Measurements from ENCODE around the gene PACS2. TPM values are rescaled to one million over a fixed set of nuclear protein-coding genes. Genes with fewer than 3 reads are reported as not detected.

The PACS2 gene
- total RNA-seq, 1 experiment from 2014 or later, result 43.3 TPM

DNA sequence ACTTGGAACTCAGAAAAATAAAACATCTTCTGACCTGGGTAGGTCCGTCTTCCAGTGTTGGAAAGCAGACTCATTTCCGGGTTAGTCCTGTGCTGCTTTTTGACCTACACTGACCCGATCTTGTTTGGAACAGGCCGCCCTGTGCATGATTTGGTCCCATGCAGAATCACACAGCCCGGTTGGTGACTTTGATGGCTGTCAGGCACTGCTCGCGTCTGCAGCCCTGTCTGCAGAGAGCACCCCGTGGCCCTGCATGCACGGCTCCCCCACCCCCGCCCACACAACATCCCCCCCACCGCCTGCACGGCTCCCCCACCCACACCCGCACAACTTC, 31.6 kb downstream of the PACS2 start:
- intact Hi-C loops (cut with micrococcal nuclease; ENCODE audit: unreplicated experiment), result no loop called here
- Histone ChIP-seq H3K27me3 (ENCODE audit: insufficient read depth, low read depth) (no peaks in the 10 kb centered on the region), H3K4me1 (replicated peaks; ENCODE audit: insufficient read depth) (no peaks in the 10 kb centered on the region), H4K20me1 (ENCODE audit: insufficient read depth) (peaks cover 3% of the 10 kb centered on the region; the same call in 1 of the 2 replicates), H3K27ac (no peak overlapping the region), H3K4me3 (no peak overlapping the region), H3K36me3 (ENCODE audit: low read depth) (no peaks in the 10 kb centered on the region), H3K9me2 (ENCODE audit: insufficient read depth) (no peaks in the 10 kb centered on the region), H3K79me2 (ENCODE audit: low read depth) (no peaks in the 10 kb centered on the region), H2AFZ (no peak overlapping the region), H3K9me3 (ENCODE audit: insufficient read depth, low read depth) (no peaks in the 10 kb centered on the region), H3K4me2 (no peak overlapping the region), H3F3A (ENCODE audit: insufficient read depth, low read depth) (peaks cover under 1% of the 10 kb centered on the region; the same call in 1 of the 2 replicates)
- POLR2A ChIA-PET (ENCODE audit: unreplicated experiment), result no interaction called here
- no TSS peak for BruUV-seq (replicated peaks)
- CTCF ChIA-PET, result no interaction called here
- no peak for DNase-seq
- no peak for TF ChIP-seq EZH2 (IDR thresholded peaks at IDR 0.05; ENCODE audit: low read depth)
- no peak for TF ChIP-seq CTCF (conservative IDR thresholded peaks at IDR 0.05)

- Histone ChIP-seq H3K9me2 (ENCODE audit: insufficient read depth) (no peaks in the 10 kb centered on the region), H3K36me3 (ENCODE audit: low read depth) (no peaks in the 10 kb centered on the region), H3K27me3 (ENCODE audit: insufficient read depth, low read depth) (no peaks in the 10 kb centered on the region), H3K9me3 (ENCODE audit: insufficient read depth, low read depth) (no peaks in the 10 kb centered on the region), H4K20me1 (ENCODE audit: insufficient read depth) (peaks cover 3% of the 10 kb centered on the region; the same call in 1 of the 2 replicates), H2AFZ (no peak overlapping the region), H3F3A (ENCODE audit: insufficient read depth, low read depth) (peaks cover 9% of the 10 kb centered on the region), H3K4me3 (no peak overlapping the region), H3K79me2 (ENCODE audit: low read depth) (no peaks in the 10 kb centered on the region), H3K4me1 (replicated peaks; ENCODE audit: insufficient read depth) (no peaks in the 10 kb centered on the region), H3K27ac (no peak overlapping the region), H3K4me2 (no peak overlapping the region)
- intact Hi-C loops (cut with micrococcal nuclease; ENCODE audit: unreplicated experiment), result no loop called here
- DNase-seq, result no peak
- TF ChIP-seq EZH2 (IDR thresholded peaks at IDR 0.05; ENCODE audit: low read depth) (no peak), CTCF (conservative IDR thresholded peaks at IDR 0.05) (no peak)
- no TSS peak for BruUV-seq (replicated peaks)
- POLR2A ChIA-PET (ENCODE audit: unreplicated experiment), result no interaction called here
- CTCF ChIA-PET, result no interaction called here
Measured at GRCh38 chr14:105346876-105347586, 32.5 kb downstream of the PACS2 start.

- Histone ChIP-seq H3F3A (ENCODE audit: insufficient read depth, low read depth) (peaks cover 10% of the 10 kb centered on the region), H3K4me2 (no peak overlapping the region), H3K4me3 (no peak overlapping the region), H2AFZ (no peak overlapping the region), H3K79me2 (ENCODE audit: low read depth) (no peaks in the 10 kb centered on the region), H3K9me3 (ENCODE audit: insufficient read depth, low read depth) (no peaks in the 10 kb centered on the region), H3K36me3 (ENCODE audit: low read depth) (no peaks in the 10 kb centered on the region), H3K27me3 (ENCODE audit: insufficient read depth, low read depth) (no peaks in the 10 kb centered on the region), H3K4me1 (replicated peaks; ENCODE audit: insufficient read depth) (no peaks in the 10 kb centered on the region), H3K27ac (no peak overlapping the region), H4K20me1 (ENCODE audit: insufficient read depth) (peaks cover 3% of the 10 kb centered on the region; the same call in 1 of the 2 replicates), H3K9me2 (ENCODE audit: insufficient read depth) (no peaks in the 10 kb centered on the region)
- intact Hi-C loops (cut with micrococcal nuclease; ENCODE audit: unreplicated experiment), result no loop called here
- DNase-seq, result no peak
- TF ChIP-seq CTCF (conservative IDR thresholded peaks at IDR 0.05) (no peak), EZH2 (IDR thresholded peaks at IDR 0.05; ENCODE audit: low read depth) (no peak)
- POLR2A ChIA-PET (ENCODE audit: unreplicated experiment), result no interaction called here
- CTCF ChIA-PET, result no interaction called here
- no TSS peak for BruUV-seq (replicated peaks)
Measured at GRCh38 chr14:105347587-105347968, 33.0 kb downstream of the PACS2 start.

Data from PC-9 (cell line).